Peyer's patch (tissue), 4 donors: ENCODE measurements around the gene HES7. TPM values are rescaled to one million over a fixed set of nuclear protein-coding genes. Genes with fewer than 3 reads are reported as not detected.

Experiments used
- DNase-seq, 3 donors: peaks; one replicate each; pipeline ENCODE4 v3.0.0-alpha.2; 2017 to 2019
- H3K27ac ChIP-seq, 4 donors: fragments of 200-600 bp; sonication (generic); one replicate each; pipeline ENCODE4 v1.5.1; 2016 to 2019
- H3K27me3 ChIP-seq, 2 donors: fragments of 200-600 bp; sonication (generic); one replicate each; pipeline ENCODE4 v1.5.1; 2019
- H3K36me3 ChIP-seq, 3 donors: fragments of 200-600 bp; sonication (generic); one replicate each; pipeline ENCODE4 v1.5.1; 2016 to 2019
- H3K4me1 ChIP-seq, 4 donors: fragments of 200-600 bp; sonication (generic); one replicate each; pipeline ENCODE4 v1.5.1; 2016 to 2019
- H3K4me3 ChIP-seq, 4 donors: fragments of 200-600 bp; sonication (generic); 1 replicate in 3 of 4; 2 replicates in 1 of 4; pipeline ENCODE4 v1.5.1; 2016 to 2019; ENCODE audit warnings: mild to moderate bottlenecking in 1 of 4
- H3K9me3 ChIP-seq, 4 donors: fragments of 200-600 bp; sonication (generic); one replicate each; pipeline ENCODE4 v1.5.1; 2016 to 2019; ENCODE audit warnings: mild to moderate bottlenecking in 1 of 4
- CTCF ChIP-seq, 6 experiments: fragments of 450-650 bp in 4 of 6; fragments of 200-600 bp in 2 of 6; sonication (generic) in 1 of 6; IDR thresholded peaks; one replicate each; pipeline ENCODE4 v1.5.1; 2017 to 2019; ENCODE audit warnings: antibody characterized with exemption in 6 of 6, mild to moderate bottlenecking in 3 of 6, moderate library complexity in 1 of 6
- POLR2A ChIP-seq, 2 donors: fragments of 450-650 bp; IDR thresholded peaks; one replicate each; pipeline ENCODE4 v1.5.1; 2017; ENCODE audit warnings: antibody characterized with exemption in 2 of 2, mild to moderate bottlenecking in 2 of 2, moderate library complexity in 2 of 2
- total RNA-seq, 4 donors: library from RNA; depleted of rRNA; stranded (reverse); fragments of >200 nt; gene quantifications; one replicate each; pipeline ENCODE4 v1.1.0, GENCODE V29; 2016

The HES7 gene
- total RNA-seq, 4 donors from 2014 or later, result not detected

- Histone ChIP-seq H3K4me1 (no peaks in the 10 kb centered on the region), H3K27me3 (no peaks in the 10 kb centered on the region), H3K36me3 (no peaks in the 10 kb centered on the region), H3K27ac (no peak overlapping the region), H3K4me3 (no peak overlapping the region), H3K9me3 (no peaks in the 10 kb centered on the region)
- DNase-seq, result no peak
- TF ChIP-seq POLR2A (IDR thresholded peaks at IDR 0.05) (no peak), CTCF (IDR thresholded peaks at IDR 0.05) (no peak)
Measured at GRCh38 chr17:8103549-8103948, 20.4 kb downstream of the HES7 start.

GRCh38 chr17:8101721-8102120 lies 22.2 kb downstream of the HES7 start:
- DNase-seq, result no peak
- TF ChIP-seq POLR2A (IDR thresholded peaks at IDR 0.05) (no peak), CTCF (IDR thresholded peaks at IDR 0.05) (no peak)
- Histone ChIP-seq H3K4me1 (no peaks in the 10 kb centered on the region), H3K36me3 (no peaks in the 10 kb centered on the region), H3K9me3 (no peaks in the 10 kb centered on the region), H3K27me3 (no peaks in the 10 kb centered on the region), H3K27ac (no peak overlapping the region), H3K4me3 (no peak overlapping the region)

- Histone ChIP-seq H3K27ac (no peak overlapping the region), H3K9me3 (no peaks in the 10 kb centered on the region), H3K4me3 (no peak overlapping the region), H3K4me1 (no peaks in the 10 kb centered on the region), H3K27me3 (no peaks in the 10 kb centered on the region), H3K36me3 (no peaks in the 10 kb centered on the region)
- no peak for DNase-seq
- no peak for TF ChIP-seq CTCF (IDR thresholded peaks at IDR 0.05)
- TF ChIP-seq POLR2A (IDR thresholded peaks at IDR 0.05), result no peak
Measured at GRCh38 chr17:8100763-8101162, 23.1 kb downstream of the HES7 start.

GRCh38 chr17:8100111-8100510 lies 23.8 kb downstream of the HES7 start:
- Histone ChIP-seq H3K4me1 (no peaks in the 10 kb centered on the region), H3K4me3 (no peak overlapping the region), H3K36me3 (no peaks in the 10 kb centered on the region), H3K9me3 (no peaks in the 10 kb centered on the region), H3K27ac (no peak overlapping the region), H3K27me3 (no peaks in the 10 kb centered on the region)
- no peak for DNase-seq
- TF ChIP-seq CTCF (IDR thresholded peaks at IDR 0.05), result no peak
- TF ChIP-seq POLR2A (IDR thresholded peaks at IDR 0.05), result no peak

GRCh38 chr17:8096541-8096940 lies 27.4 kb downstream of the HES7 start:
- TF ChIP-seq POLR2A (IDR thresholded peaks at IDR 0.05) (no peak), CTCF (IDR thresholded peaks at IDR 0.05) (no peak)
- Histone ChIP-seq H3K4me1 (no peaks in the 10 kb centered on the region), H3K27ac (no peak overlapping the region), H3K36me3 (no peaks in the 10 kb centered on the region), H3K4me3 (no peak overlapping the region), H3K27me3 (no peaks in the 10 kb centered on the region), H3K9me3 (no peaks in the 10 kb centered on the region)
- no peak for DNase-seq

- no peaks in the 10 kb centered on the region for H3K27me3 ChIP-seq
- H3K4me3 ChIP-seq, result no peak overlapping the region
- DNase-seq, result no peak
- H3K4me1 ChIP-seq, result no peaks in the 10 kb centered on the region
- TF ChIP-seq POLR2A (IDR thresholded peaks at IDR 0.05) (no peak), CTCF (IDR thresholded peaks at IDR 0.05) (no peak)
- H3K27ac ChIP-seq, result no peak overlapping the region
- no peaks in the 10 kb centered on the region for H3K9me3 ChIP-seq
- no peaks in the 10 kb centered on the region for H3K36me3 ChIP-seq
Measured at GRCh38 chr17:8095361-8095760, 28.5 kb downstream of the HES7 start.
